Subcutaneous adipose tissue (tissue), 4 donors: Measurements from ENCODE around the gene CDK5. TPM values are rescaled to one million over a fixed set of nuclear protein-coding genes. Genes with fewer than 3 reads are reported as not detected.

Source experiments
- total RNA-seq, 4 donors: library from RNA; depleted of rRNA; stranded (reverse); fragments of >200 nt; gene quantifications; one replicate each; pipeline ENCODE4 v1.1.0, GENCODE V29; 2016
- TF ChIP-seq, protein P1 (sequence below): fragments of 450-650 bp; IDR thresholded peaks from one replicate; pipeline ENCODE4 v1.5.1; 2016; ENCODE audit warnings: low read depth, mild to moderate bottlenecking, control low read depth, antibody characterized with exemption, moderate library complexity

CDK5 gene
- total RNA-seq, result 10 to 100 TPM in 1 of 4 donors, 1 to 10 TPM in 3; 4.1 to 11.0 (median 6.8) TPM

DNA sequence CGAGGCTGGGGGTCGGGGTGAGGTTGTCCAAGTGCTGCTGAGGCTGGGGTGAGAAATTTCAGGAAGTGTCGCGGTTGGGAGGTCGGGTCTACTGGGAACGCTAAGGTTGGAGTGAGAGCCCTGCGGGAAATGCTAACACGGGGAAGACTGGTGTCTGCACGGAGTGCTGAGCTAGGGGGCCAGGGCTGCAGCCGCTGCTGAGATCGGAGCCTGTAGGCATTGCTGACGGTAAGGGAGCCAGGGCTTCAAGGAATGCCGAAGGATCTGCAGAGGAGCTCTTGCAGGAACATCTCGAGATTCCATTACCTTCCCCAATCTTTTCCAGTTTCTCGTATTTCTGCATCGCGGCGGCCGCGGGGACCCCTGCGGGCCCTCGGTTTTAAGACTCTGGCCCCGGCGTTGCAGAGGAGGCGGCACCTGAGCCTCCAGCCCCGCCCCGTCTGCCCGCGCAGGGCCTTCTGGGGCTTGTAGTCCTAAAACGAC lies at the start of gene CDK5:
Gene CDK5, minus strand, starts transcription at position 392 of the 483 bp plus-strand sequence. Its CDS starts 49 bp downstream, at position 343.
- TF ChIP-seq, protein P1, sequence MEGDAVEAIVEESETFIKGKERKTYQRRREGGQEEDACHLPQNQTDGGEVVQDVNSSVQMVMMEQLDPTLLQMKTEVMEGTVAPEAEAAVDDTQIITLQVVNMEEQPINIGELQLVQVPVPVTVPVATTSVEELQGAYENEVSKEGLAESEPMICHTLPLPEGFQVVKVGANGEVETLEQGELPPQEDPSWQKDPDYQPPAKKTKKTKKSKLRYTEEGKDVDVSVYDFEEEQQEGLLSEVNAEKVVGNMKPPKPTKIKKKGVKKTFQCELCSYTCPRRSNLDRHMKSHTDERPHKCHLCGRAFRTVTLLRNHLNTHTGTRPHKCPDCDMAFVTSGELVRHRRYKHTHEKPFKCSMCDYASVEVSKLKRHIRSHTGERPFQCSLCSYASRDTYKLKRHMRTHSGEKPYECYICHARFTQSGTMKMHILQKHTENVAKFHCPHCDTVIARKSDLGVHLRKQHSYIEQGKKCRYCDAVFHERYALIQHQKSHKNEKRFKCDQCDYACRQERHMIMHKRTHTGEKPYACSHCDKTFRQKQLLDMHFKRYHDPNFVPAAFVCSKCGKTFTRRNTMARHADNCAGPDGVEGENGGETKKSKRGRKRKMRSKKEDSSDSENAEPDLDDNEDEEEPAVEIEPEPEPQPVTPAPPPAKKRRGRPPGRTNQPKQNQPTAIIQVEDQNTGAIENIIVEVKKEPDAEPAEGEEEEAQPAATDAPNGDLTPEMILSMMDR, result no peak

DNA sequence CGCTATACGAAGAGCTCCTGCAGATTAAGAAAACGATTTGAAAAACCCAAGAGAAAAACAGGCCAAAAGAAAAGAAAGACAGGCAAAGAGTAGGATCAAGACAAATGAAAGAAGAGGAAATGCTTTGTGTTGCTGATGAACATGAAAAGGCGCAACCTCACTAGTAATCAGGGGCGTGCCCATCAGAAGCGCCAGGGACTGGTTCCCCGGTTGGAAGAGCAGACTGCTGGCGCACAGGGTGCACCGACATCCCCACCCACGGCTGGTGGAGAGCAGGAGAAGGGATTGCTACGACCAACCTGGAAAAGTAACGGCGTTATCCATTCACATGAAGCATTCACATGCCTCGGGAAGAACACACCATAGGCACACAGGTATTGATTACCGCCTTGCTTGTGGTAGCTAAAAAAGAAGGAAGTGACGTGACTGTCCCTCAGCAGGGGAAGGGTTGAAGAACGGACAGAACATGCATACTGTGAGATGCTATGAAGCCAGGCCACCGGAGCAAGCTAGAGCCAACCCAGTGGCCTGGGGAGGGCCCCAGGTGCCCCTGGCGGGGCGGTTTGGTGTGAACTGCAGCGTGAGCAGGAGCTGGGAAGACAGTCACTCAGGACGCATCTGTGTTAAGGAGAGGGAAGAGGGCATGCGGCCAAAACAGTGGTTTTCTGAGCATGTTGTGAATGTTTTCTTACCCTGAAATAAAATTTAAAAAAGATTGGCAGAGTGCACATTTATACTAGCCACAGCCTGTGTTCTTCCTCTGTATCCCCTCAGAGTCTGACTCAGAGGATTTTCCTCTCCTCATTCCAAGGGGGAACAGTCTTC lies 46.9 kb upstream of the CDK5 start:
- TF ChIP-seq, protein P1, result no peak

GRCh38 chr7:151103973-151104372 lies 46.3 kb upstream of the CDK5 start:
- TF ChIP-seq, protein P1, result no peak

GRCh38 chr7:151102991-151103390 lies 45.3 kb upstream of the CDK5 start:
- TF ChIP-seq, protein P1, result no peak

DNA sequence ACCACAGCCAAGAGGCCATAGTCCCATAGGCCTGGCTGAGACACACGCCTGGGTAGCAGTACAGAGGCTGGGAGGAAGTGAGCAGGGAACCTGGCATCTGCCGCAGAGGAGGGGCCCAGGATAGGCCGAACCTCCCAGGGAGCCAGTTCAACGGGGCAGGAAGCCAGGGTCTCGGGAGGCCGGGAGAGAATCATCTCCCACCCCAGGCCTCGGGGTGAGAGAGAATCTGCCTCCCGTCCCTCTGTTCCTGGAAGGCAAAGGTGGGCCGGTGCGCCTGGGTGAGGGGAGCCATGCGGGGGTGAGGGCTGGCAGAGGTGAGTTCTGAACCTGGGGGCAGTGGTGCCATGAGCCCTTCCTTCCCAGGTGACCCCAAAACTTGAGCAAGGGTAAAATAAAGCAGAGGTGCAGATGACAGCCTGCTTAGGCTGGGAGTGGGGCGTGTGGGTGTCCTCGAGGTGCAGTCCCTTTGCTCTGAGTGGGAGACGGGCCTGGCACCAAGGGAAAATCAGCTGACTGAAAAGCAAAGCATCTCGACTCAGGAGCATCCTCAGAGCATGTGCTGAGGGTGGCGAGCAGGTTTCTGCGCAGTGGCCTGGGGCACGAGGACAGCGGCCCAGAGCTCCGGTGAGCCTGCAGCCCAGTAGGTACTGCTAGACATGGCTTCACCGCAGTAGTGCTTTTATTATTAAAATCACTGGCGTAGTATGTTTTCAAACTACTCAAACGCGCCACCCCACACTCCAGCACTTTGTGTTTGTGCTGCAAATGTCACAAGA lies 44.1 kb upstream of the CDK5 start:
- TF ChIP-seq, protein P1, result no peak

GRCh38 chr7:151100921-151101320 lies 43.2 kb upstream of the CDK5 start:
- TF ChIP-seq, protein P1, result no peak
